HG03095 (cell line): ENCODE results near the gene NFKBIZ.
"Not testable (repeated sequence)": the region's sequence is repeated elsewhere in the genome, so short reads cannot be mapped to it uniquely, and the experiment has no call there.

ENCODE experiments used
- ATAC-seq: cut with Tn5 transposase; IDR thresholded peaks from one replicate; pipeline ENCODE4 v1.9.1; 2021; ENCODE audit warnings: moderate library complexity; ENCODE audit not compliant: unreplicated experiment

NFKBIZ gene

DNA sequence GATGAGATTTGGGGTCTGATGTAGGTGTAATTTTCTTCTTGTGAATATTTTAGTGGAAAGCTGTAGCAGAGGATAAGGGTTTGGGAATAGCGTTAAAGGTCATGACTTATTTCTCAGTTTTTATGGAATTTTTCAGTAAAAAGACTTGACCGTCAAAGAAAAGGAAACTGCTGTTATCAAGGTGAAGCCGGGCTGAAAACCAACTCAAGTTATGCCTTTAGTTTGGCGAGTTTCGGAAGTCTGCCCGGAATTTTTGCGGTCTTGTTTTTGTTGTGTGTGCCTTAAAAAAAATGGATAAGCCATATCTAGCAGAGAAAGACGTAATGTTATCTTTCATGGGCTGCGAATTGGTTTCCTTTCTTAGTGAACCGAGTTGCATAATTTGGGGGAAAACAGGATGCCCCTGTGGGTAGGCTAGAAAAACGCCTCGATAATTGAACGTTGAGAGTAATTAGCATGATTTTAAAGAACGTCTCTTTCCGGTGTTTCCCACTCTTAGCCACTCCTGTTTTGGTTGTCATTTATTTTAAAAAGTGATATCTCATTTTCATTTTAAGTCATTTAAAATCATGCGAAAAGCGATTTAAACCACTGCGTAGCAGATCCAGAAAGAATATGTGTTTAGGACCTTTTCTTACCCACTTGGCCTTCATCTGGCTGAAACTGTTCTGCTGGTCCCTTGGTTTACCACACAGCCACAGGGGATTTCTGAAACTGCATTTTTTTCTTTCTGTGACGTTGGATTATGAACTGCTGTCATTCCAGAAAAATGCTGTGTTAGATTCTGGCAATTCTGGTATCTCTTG lies 1.1 kb downstream of the NFKBIZ start:
- ATAC-seq: peak; percentile 19

DNA sequence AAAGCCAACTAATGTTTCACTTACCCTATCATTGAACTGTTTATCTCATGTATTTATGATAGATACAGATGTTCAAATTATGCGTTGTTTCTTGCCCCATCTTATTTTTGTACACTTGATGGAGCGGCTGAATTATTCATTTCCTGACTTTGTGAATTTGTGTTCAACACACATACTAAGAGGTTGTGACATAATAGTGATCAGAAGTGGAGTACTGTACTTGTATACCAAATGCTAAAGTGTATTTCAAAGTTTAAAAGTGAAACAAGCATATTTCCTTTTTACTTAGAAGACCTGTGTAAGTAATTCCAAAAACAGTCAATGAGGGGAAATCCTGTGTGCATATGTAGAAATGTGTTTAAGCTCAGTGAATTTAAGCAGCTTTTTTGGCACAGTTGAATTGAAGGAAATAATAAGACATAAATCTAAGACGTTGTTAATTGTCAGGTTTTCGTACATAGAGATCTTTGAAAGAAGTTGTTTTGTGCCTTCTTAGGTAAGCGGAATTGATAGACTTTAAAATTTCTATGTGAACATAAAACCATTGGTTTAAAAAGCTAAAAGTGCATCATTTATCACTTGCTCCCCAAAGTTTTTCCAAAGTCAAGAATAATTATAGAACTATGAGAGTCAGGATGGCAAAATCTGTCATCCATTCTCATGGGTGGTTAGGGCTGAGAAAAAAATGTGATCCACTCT lies 1.9 kb downstream of the NFKBIZ start:
- ATAC-seq: no peak

DNA sequence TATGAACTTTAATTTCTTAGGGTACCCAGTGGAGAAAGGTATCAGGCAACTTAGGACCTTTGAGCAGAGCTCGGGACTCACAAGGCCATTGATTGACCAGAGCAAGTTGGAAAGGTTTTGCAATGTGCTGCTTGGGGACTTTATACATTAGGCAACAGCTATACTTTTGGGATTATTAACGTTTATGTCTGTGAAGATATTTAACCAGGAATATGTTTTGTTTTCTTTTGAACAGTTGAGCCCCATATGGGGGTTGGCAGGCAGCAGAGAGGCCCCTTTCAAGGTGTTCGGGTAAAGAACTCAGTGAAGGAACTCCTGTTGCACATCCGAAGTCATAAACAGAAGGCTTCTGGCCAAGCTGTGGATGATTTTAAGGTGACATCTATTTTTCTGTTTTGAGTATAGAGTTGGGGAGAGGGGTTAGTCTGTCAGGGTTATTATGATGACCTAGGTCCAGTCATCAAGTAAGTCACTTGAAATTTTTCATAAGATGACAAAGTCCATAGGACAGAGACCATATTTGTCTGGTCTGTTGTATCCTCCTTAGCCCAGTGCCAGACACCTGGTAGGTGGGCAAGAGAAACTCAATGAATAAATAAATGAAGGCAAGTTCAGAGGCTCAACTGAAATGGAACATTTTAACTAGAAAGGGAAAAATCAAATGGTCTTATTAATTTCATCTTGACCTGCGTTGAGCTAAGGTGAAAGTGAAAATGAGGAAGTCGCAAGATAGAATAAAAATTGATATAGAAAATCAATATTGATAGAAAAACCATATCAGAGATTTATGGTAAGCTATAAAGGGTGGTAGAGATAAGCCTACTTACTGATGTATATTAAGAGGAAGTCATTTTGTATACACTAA lies 2.8 kb downstream of the NFKBIZ start:
- no peak for ATAC-seq

DNA sequence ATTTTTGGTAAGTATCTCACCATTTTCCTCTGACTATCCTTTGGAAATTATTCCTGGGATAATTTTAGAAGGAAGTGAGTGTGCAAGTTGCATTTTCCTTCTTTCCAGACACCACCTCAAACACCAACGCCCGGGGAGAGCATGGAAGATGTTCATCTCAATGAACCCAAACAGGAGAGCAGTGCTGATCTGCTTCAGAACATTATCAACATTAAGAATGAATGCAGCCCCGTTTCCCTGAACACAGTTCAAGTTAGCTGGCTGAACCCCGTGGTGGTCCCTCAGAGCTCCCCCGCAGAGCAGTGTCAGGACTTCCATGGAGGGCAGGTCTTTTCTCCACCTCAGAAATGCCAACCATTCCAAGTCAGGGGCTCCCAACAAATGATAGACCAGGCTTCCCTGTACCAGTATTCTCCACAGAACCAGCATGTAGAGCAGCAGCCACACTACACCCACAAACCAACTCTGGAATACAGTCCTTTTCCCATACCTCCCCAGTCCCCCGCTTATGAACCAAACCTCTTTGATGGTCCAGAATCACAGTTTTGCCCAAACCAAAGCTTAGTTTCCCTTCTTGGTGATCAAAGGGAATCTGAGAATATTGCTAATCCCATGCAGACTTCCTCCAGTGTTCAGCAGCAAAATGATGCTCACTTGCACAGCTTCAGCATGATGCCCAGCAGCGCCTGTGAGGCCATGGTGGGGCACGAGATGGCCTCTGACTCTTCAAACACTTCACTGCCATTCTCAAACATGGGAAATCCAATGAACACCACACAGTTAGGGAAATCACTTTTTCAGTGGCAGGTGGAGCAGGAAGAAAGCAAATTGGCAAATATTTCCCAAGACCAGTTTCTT lies 3.9 kb downstream of the NFKBIZ start:
- no peak for ATAC-seq

DNA sequence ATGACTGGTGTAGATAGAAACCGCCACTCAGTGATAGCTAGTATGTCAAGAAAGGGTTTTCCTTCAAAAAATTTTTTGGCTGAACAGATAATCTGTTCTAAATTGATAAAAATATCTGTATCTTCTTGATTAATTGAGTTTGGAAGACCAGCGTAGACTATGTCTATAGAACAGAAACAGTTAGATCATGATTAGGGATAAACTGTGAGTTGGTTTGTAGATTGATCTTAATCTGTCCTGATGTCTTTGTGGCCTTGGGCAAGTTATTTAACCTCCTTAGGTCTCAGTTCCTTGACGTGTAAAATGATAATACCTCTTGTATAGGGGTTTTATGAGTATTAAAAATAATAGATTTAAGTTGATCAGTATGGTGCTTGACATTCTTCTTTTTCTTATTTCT lies 4.7 kb downstream of the NFKBIZ start:
- no peak for ATAC-seq

DNA sequence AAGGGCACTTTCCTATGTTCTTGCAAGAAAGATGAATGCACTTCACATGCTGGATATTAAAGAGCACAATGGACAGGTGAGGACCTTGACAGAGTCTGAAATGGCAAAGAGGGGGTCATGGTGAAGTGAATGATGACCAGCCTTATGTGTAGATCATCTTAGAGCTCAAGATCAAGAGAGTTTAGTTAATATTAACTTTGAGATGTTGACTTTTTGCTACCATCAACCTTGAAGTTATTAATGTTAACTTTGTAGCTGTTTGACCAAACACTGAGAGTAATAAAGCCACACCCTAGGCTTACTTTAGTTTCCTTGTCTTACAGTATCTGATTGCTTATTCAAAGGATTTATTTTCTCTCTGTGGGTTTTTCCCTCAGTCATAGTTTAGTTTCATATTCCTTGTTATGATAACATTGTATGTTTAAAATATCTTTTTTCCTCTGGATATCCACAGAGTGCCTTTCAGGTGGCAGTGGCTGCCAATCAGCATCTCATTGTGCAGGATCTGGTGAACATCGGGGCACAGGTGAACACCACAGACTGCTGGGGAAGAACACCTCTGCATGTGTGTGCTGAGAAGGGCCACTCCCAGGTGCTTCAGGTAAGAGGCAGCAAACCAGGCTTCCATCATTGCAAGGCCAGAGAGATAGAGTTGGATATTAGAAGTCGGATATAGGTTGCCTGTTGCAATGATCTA lies 5.4 kb downstream of the NFKBIZ start:
- no peak for ATAC-seq

DNA sequence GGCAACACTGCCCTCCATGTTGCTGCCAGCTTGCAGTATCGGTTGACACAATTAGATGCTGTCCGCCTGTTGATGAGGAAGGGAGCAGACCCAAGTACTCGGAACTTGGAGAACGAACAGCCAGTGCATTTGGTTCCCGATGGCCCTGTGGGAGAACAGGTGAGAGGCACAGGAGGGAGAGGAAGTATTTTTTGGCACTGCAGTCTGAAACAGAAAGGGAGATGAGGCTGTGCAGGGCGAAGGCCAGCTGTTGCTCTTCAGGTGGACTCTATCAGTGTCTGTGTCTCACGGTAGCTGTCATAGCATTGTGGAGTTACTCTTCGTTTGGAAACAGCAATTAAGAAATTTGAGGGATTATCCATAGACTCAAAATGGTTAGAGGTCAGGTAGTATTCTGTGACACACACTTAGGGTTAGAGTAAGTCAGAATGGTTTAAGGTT lies 8.0 kb downstream of the NFKBIZ start:
- ATAC-seq: no peak

DNA sequence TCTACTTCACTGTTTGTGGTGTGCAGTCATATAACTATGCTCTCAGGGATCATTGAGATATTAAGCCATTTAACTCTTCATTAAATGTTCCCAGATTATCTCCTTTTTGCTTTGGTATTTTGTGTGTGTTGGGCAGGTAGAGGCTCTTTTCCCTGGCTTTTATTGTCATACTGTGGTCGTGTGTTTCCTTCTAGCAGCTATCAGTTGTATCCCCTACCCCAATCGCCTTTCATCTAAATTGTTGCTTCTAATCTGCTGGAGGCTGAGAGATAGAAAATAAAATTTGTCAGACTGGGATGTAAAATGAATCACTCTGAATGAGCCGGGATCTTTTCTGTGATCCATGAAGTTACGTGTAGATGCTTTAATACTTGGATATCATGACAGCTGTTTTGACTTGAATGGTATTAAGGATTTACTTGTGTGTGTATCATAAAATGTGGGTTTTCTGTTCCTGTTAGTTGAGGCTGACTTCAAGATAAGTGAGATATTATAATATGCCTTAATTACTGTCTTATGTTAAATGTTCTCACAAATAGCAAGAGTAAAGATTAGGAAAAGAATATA lies 9.2 kb downstream of the NFKBIZ start:
- ATAC-seq: no peak

DNA sequence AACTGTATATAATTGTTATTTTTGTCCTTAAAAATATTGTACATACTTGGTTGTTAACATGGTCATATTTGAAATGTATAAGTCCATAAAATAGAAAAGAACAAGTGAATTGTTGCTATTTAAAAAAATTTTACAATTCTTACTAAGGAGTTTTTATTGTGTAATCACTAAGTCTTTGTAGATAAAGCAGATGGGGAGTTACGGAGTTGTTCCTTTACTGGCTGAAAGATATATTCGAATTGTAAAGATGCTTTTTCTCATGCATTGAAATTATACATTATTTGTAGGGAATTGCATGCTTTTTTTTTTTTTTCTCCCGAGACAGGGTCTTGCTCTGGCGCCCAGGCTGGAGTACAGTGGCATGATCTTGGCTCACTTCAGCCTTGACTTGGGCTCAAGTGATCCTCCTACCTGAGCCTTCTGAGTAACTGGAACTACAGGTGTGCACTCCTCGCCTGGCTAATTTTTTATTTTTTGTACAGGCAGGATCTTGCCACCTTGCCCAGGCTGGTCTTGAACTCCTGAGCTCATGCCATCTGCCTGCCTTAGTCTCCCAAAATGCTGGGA lies 10.7 kb downstream of the NFKBIZ start:
- no peak for ATAC-seq

DNA sequence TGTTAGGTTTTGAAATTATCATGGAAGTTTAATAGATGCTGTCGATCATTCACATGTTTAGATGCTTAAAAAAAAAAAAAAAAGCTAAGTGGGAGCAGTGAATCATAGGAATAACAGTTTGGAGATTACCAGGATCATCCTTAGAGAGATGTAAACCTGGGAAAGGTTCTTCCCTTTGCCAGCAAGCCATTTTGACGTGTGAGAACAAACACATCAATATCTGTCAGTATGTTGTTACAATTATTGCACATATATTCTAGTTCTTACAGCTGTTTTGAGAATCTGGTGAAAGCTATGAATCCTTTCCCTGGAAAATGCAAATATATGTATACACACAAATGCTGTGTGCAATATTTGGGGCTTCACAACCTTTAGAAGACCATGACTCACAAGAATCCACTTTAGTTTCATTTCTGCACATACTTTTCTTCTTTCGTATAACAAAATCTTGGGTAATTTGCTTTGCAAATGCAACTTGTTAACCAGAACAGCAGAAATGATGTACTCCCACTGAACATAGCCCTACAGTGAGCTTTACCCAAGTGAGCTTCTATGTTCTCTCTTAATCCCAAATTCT lies 12.0 kb downstream of the NFKBIZ start:
- ATAC-seq: no peak

DNA sequence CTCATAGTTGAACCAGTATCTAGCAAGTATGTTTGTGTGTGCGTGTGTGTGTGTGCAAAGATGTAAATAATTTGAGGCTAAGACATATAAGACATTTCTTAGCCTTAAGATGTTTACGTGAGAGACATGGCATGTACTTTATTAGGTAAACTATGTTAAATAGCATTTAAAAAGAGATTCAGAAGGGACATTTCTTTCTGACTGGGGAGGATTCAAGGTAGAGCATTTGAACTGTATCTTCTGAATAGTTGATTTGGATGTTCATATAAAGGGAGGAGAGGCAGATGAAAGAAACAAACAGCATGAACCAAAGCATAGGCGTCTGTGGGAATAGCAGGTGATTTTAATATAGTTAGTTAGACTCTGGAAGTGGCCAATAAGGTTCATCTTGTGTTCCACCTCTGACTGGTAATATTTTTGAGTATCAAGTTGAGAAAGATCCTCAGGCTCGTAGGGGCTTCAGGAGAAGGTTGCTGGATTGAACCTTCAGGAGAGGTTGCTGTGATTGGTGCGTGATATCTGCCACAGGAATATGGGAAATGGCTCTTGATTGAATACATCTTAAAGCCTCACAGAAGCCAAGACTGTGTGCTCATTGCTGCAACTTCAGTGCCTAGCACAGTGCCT lies 12.6 kb downstream of the NFKBIZ start:
- ATAC-seq: no peak

DNA sequence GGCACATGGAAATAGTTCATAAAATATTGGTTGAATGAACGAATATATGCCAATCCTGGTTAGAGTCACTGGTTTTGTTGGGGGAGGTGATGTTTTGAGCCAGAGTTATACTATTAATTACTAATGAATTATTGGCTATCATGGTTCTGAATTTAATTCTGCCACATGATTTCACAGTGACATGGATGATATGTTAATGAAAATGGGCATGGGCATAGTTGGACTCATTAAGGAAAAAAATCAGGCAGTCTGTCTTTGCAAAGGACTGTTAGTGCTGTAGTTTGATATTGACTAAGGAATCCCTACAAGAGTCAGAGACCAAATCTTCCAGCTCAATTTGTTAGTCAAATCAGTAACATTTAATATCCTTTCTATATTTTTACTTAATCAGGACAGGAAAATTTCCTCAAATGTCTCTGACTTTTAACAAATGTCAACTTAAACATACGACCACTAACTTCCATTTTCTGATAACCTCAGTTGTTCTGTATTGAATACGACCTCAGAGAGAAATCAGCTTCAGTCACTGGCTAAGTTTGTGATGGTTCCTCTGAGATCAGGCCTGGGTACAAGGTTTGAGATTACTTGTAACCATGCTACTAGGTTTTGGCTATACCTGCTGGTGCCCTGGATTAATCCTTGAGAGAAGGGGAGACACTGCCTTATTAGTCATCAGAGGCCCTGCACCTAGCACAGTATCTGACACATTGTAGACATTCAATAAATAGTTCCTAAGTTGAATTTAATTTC lies 13.3 kb downstream of the NFKBIZ start:
- no peak for ATAC-seq

DNA sequence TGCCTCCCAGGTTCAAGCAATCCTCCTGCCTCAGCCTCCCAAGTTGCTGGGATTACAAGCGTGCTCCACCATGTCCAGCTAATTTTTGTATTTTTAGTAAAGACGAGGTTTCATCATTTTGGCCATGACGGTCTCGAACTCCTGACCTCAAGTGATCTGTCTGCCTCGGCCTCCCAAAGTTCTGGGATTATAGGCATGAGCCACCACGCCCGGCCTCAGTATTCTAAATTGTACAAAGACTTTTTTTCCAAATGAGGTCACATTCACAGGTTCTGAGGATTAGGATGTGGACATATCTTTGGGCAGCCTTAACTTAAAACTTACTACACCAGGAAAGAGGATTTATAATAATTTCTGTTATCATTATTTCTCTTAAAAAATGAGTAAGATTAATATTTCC lies 15.6 kb downstream of the NFKBIZ start:
- not testable (repeated sequence) for ATAC-seq

DNA sequence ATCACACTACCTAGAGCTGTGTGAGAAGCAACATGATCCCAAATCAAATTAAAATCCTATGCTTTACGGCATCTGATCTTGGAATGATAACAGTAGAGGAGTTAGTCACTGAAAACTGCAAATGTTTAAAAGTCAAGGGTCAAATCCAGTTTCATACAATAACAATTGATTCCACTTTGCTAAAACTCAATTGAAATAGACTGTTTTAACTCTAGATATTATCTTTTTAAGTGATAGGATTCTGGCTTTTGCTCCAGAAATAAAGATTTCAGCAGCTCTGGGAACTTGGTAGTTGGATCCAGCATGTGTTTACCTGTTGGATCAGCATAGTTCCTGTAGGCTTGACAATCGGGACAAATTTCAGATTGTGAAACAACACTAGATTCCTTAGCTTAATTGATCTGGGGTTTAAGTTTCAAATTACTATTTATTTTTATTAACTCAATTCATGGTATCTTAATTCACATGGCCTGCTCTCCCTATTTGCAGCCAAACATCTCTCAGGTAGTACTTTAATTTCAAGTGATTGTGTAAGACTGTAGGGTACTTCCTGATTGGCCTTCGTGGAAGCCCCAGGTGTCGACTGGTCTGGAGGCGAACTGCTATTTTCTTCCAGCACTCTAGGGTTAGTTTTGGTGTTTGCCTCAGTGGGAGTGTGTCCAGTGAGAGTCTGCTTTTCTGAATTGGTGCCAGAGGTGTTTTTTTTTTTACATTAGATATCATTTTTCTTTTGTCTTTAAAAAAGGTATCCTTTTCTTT lies 16.6 kb downstream of the NFKBIZ start:
- ATAC-seq: no peak

DNA sequence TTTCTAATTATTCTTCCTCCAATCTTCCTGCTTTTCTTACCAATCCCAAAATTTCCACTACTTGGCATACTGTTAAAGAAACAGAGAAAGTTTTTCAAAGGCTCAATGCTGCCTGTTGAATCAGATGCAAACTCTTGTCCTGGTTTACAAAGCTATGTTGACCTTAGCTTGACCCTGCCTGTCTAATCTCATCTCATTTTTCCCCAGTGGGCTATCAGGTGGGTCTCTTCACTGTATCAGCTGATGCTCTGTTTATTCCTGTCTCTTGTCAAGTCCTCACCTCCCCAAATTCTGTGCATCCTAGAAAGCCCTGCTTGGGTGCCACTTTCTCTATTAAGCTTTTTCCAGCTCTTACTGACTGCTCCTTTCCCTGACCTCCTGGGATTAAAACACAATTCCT lies 18.2 kb downstream of the NFKBIZ start:
- no peak for ATAC-seq

DNA sequence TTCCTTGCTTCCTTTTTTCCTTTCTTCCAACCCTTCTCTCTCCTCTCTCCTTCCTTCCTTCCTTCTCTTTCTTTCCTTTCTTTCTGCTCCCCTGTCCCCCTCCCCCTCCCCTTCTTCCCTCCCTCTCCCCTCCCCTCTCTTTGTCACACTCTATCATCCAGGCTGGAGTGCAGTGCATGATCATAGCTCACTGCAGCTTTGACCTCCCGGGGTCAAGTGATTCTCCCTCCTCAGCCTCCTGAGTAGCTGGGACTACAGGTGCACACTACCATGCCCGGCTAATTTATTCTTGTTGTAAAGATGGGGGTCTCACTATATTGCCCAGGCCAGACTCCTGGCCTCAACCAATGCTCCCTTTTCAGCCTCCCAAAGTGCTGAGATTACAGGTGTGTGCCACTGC lies 18.7 kb downstream of the NFKBIZ start:
- no peak for ATAC-seq
